K562 (cell line): ENCODE results near the gene TMF1. TPM values are rescaled to one million over a fixed set of nuclear protein-coding genes. Genes with fewer than 3 reads are reported as not detected.

Source experiments
- COPS2 ChIP-seq: fragments of 450-650 bp; conservative IDR thresholded peaks from 2 replicates; pipeline ENCODE4 v1.6.1; 2016; ENCODE audit warnings: mild to moderate bottlenecking, moderate library complexity
- E2F4 ChIP-seq: sonication (generic); formaldehyde crosslinking; IDR thresholded peaks from 2 replicates; pipeline ENCODE4 v1.8.0; 2022; ENCODE audit warnings: mild to moderate bottlenecking, low read depth, missing genetic modification reagents
- E2F8 ChIP-seq: fragments of 450-650 bp; IDR thresholded peaks from 2 replicates; pipeline ENCODE4 v1.7.1; 2018; ENCODE audit warnings: mild to moderate bottlenecking, low read depth; ENCODE audit not compliant: partially characterized antibody
- GABPB1 ChIP-seq: sonication (generic); formaldehyde crosslinking; IDR thresholded peaks from 2 replicates; pipeline ENCODE4 v1.8.0; 2022; ENCODE audit warnings: mild to moderate bottlenecking, missing genetic modification reagents
- HMG20B ChIP-seq: fragments of 250-450 bp; sonication (Bioruptor Pico); IDR thresholded peaks from 2 replicates; pipeline ENCODE4 v1.5.0; 2021; ENCODE audit warnings: mild to moderate bottlenecking
- IFI16 ChIP-seq: fragments of 250-450 bp; sonication (Bioruptor Pico); IDR thresholded peaks from 2 replicates; pipeline ENCODE4 v2.1.2; 2022; ENCODE audit warnings: mild to moderate bottlenecking, inconsistent platforms
- MTA3 ChIP-seq: fragments of 450-650 bp; formaldehyde crosslinking; IDR thresholded peaks from 2 replicates; pipeline ENCODE4 v1.6.1; 2017; ENCODE audit warnings: mild to moderate bottlenecking, borderline replicate concordance
- POLR2A ChIP-seq: fragments of 450-650 bp; conservative IDR thresholded peaks from 2 replicates; pipeline ENCODE4 v1.6.1; 2016
- PYGO2 ChIP-seq: fragments of 450-650 bp; IDR thresholded peaks from 2 replicates; pipeline ENCODE4 v1.6.1; 2016; ENCODE audit warnings: mild to moderate bottlenecking, missing genetic modification characterization, moderate library complexity, missing compliant biosample characterization
- RBM15 ChIP-seq: fragments of 200-400 bp; formaldehyde crosslinking; IDR thresholded peaks from 2 replicates; pipeline ENCODE4 v1.6.1; 2018; ENCODE audit warnings: mild to moderate bottlenecking, low read length, moderate library complexity; ENCODE audit not compliant: insufficient read depth
- RFX1 ChIP-seq: fragments of 450-650 bp; IDR thresholded peaks from 2 replicates; pipeline ENCODE4 v1.6.1; 2016; ENCODE audit warnings: mild to moderate bottlenecking, moderate library complexity
- RUNX1 ChIP-seq: sonication (generic); IDR thresholded peaks from 2 replicates; pipeline ENCODE4 v1.6.1; 2016; ENCODE audit warnings: antibody characterized with exemption, low read depth
- SRSF7 ChIP-seq: fragments of 200-400 bp; formaldehyde crosslinking; optimal IDR thresholded peaks from 2 replicates; pipeline ENCODE3; 2017; ENCODE audit warnings: mild to moderate bottlenecking, low read depth, low read length
- SUPT5H ChIP-seq: fragments of 450-650 bp; IDR thresholded peaks from 2 replicates; pipeline ENCODE4 v1.6.1; 2016
- ZNF133 ChIP-seq: fragments of 250-450 bp; sonication (Bioruptor Pico); IDR thresholded peaks from 2 replicates; pipeline ENCODE4 v1.4.0; 2020; ENCODE audit warnings: mild to moderate bottlenecking
- ZNF184 ChIP-seq: sonication (generic); formaldehyde crosslinking; IDR thresholded peaks from 2 replicates; pipeline ENCODE4 v1.5.0; 2020; ENCODE audit warnings: missing genetic modification reagents
- ZNF507 ChIP-seq: conservative IDR thresholded peaks from 2 replicates; pipeline ENCODE4 v1.6.1; 2017; ENCODE audit warnings: missing genetic modification characterization, missing compliant biosample characterization
- ZNF583 ChIP-seq: fragments of 250-450 bp; sonication (Bioruptor Pico); IDR thresholded peaks from 2 replicates; pipeline ENCODE4 v1.4.0; 2020
- ZNF589 ChIP-seq: fragments of 200-800 bp; sonication (Bioruptor generic); IDR thresholded peaks from 2 replicates; pipeline ENCODE4 v1.6.1; 2016; ENCODE audit warnings: low read depth, missing genetic modification characterization, missing compliant biosample characterization
- ZNF639 ChIP-seq, 2 experiments: fragments of 200-800 bp in 1 of 2; sonication (Bioruptor generic) in 1 of 2; sonication (generic) in 1 of 2; formaldehyde crosslinking in 1 of 2; IDR thresholded peaks in 1 of 2; conservative IDR thresholded peaks in 1 of 2; 2 replicates each; pipeline versions ENCODE4 v1.5.0 to v1.6.1; 2016 to 2020; ENCODE audit warnings: missing compliant biosample characterization in 1 of 2, missing genetic modification characterization in 1 of 2, missing genetic modification reagents in 1 of 2
- ZNF696 ChIP-seq: fragments of 250-450 bp; sonication (Bioruptor Pico); conservative IDR thresholded peaks from 2 replicates; pipeline ENCODE4 v1.4.0; 2020; ENCODE audit warnings: mild to moderate bottlenecking, moderate library complexity
- ZNF785 ChIP-seq: fragments of 250-450 bp; sonication (Bioruptor Pico); IDR thresholded peaks from 2 replicates; pipeline ENCODE4 v1.4.0; 2020; ENCODE audit warnings: mild to moderate bottlenecking
- polyA plus RNA-seq, 8 experiments: library from polyadenylated mRNA; depleted of rRNA in 4 of 8; stranded (reverse) in 5 of 8; unstranded in 3 of 8; fragments of >200 nt; fragmentation: Nextera tagmentation in 2 of 8; fragmentation: Illumina TruSeq in 1 of 8; extraction: Ambion mirVana in 2 of 8; extraction: Trizol in 1 of 8; gene quantifications; 2 replicates each; pipeline versions ENCODE4 v1.2.1 to v1.2.3, GENCODE V29; 2011 to 2014; ENCODE audit warnings: inconsistent platforms in 1 of 8, missing spikeins in 1 of 8
- total RNA-seq, 7 experiments: library from RNA; depleted of rRNA in 6 of 7; stranded (reverse); fragments of >200 nt in 6 of 7; fragmentation: Illumina TruSeq in 2 of 7; extraction: Trizol in 2 of 7; gene quantifications; 2 replicates each; pipeline versions ENCODE4 v1.2.1 to v1.2.3, GENCODE V29; 2011 to 2021; ENCODE audit warnings: low replicate concordance in 1 of 7
- TF ChIP-seq, protein P1 (sequence below): fragments of 450-650 bp; IDR thresholded peaks from 2 replicates; pipeline ENCODE4 v1.6.1; 2016; ENCODE audit warnings: low read depth, mild to moderate bottlenecking, moderate library complexity
- TF ChIP-seq, protein P2 (sequence below): fragments of 250-450 bp; sonication (Bioruptor Pico); IDR thresholded peaks from 2 replicates; pipeline ENCODE4 v1.8.0; 2022; ENCODE audit warnings: moderate library complexity, mild to moderate bottlenecking, inconsistent platforms

The TMF1 gene
- total and polyA plus RNA-seq, 9 of the 15 experiments (the other 6 are each of a cell fraction or from before 2014, with no cell fraction given): 3.1 to 13.9 (median 10.3) TPM

DNA sequence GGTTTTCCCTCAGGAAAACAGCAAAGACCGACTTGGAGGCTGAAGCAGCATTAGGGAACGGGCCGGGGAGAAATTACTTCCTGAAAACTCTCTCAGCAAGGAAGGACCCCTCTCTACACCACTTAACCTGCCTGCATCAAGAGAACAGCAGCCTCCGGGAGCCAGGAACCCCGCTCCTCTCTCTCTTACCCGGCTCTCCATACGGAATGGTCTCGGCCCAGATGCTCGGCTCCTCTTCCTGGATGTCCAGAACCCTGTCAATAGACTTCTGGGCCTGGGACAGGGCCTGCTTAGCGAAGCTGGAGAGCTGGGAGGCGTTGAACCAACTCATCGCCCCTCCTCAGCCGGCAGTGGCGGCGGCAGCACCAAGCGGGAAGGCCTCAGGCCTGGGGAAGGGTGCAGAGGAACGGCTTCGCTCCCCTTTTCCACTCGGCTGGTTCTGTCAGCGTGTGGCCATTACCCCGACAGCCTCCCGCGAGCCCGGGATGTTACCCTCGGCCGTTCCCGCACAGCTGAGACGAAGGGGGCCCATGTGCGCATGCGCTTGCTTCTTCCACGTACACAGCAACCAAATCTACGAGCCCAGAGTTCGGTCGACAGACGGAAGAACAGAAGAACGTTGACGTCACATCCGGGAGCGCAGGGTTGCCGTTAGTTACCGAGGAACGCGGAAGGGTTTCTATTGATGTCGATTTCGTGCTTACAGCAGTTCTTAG lies at the start of gene TMF1 (continued):
- TF ChIP-seq COPS2: no peak
- peak; percentile 76 for TF ChIP-seq SUPT5H
- peak; percentile 95 for TF ChIP-seq GABPB1 (CRISPR knock-in tag)
- no peak for TF ChIP-seq ZNF184 (CRISPR knock-in tag)
- TF ChIP-seq E2F8: peak; percentile 53
- TF ChIP-seq, protein P1, sequence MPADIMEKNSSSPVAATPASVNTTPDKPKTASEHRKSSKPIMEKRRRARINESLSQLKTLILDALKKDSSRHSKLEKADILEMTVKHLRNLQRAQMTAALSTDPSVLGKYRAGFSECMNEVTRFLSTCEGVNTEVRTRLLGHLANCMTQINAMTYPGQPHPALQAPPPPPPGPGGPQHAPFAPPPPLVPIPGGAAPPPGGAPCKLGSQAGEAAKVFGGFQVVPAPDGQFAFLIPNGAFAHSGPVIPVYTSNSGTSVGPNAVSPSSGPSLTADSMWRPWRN: no peak
- TF ChIP-seq HMG20B (CRISPR knock-in tag): no peak
- no peak for TF ChIP-seq IFI16 (CRISPR knock-in tag)
- TF ChIP-seq ZNF589 (CRISPR knock-in tag): no peak
- TF ChIP-seq ZNF583 (CRISPR knock-in tag): no peak
- TF ChIP-seq RFX1: peak; percentile 97
- no peak for TF ChIP-seq ZNF507 (tag)
- no peak for TF ChIP-seq E2F4 (CRISPR knock-in tag)
- no peak for TF ChIP-seq PYGO2
- no peak for TF ChIP-seq ZNF639 (CRISPR knock-in tag; conservative IDR thresholded peaks at IDR 0.05 in 1 of 2, IDR thresholded peaks at IDR 0.05 in 1 of 2)
- no peak for TF ChIP-seq MTA3
- peak; percentile 76 for TF ChIP-seq POLR2A
- no peak for TF ChIP-seq RBM15
- TF ChIP-seq, protein P2, sequence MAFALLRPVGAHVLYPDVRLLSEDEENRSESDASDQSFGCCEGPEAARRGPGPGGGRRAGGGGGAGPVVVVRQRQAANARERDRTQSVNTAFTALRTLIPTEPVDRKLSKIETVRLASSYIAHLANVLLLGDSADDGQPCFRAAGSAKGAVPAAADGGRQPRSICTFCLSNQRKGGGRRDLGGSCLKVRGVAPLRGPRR (CRISPR knock-in tag): no peak
- TF ChIP-seq ZNF133 (CRISPR knock-in tag): no peak
- no peak for TF ChIP-seq ZNF785 (CRISPR knock-in tag)
- no peak for TF ChIP-seq SRSF7
- TF ChIP-seq ZNF696 (CRISPR knock-in tag): no peak
- TF ChIP-seq RUNX1: no peak
